OCI-LY1 (cell line): ENCODE measurements around the gene KATNAL1.

ENCODE experiments used
- EZH2 ChIP-seq: fragments of 200-600 bp; sonication (generic), shearing (Covaris generic); IDR thresholded peaks from 2 replicates; pipeline ENCODE4 v1.8.0; 2017; ENCODE audit warnings: borderline replicate concordance, mixed run types, mild to moderate bottlenecking, antibody characterized with exemption, low read length, moderate library complexity, mixed read lengths
- TF ChIP-seq, protein P1 (sequence below): fragments of 200-600 bp; sonication (generic), shearing (Covaris generic); IDR thresholded peaks from 2 replicates; pipeline ENCODE4 v1.5.1; 2017; ENCODE audit warnings: mild to moderate bottlenecking, antibody characterized with exemption, low read length, moderate library complexity, mixed read lengths

GRCh38 chr13:30186634-30187415, 120.5 kb downstream of the KATNAL1 start:
- TF ChIP-seq, protein P1, sequence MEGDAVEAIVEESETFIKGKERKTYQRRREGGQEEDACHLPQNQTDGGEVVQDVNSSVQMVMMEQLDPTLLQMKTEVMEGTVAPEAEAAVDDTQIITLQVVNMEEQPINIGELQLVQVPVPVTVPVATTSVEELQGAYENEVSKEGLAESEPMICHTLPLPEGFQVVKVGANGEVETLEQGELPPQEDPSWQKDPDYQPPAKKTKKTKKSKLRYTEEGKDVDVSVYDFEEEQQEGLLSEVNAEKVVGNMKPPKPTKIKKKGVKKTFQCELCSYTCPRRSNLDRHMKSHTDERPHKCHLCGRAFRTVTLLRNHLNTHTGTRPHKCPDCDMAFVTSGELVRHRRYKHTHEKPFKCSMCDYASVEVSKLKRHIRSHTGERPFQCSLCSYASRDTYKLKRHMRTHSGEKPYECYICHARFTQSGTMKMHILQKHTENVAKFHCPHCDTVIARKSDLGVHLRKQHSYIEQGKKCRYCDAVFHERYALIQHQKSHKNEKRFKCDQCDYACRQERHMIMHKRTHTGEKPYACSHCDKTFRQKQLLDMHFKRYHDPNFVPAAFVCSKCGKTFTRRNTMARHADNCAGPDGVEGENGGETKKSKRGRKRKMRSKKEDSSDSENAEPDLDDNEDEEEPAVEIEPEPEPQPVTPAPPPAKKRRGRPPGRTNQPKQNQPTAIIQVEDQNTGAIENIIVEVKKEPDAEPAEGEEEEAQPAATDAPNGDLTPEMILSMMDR, result no peak
- TF ChIP-seq EZH2, result no peak
